Endothelial cell of umbilical vein (primary cell): ENCODE measurements around the gene STRN3. TPM values are rescaled to one million over a fixed set of nuclear protein-coding genes. Genes with fewer than 3 reads are reported as not detected.

Source experiments
- BruUV-seq: library from RNA; stranded (reverse); fragments of 400-500 nt; replicated peaks from 2 replicates; lab custom pipeline; 2021; lab: Mats Ljungman, UMichigan
- CTCF ChIA-PET: fragments of 300-600, 350-600 bp; sonication (Branson Sonifier 250); formaldehyde crosslinking; loops from one replicate; lab custom pipeline; 2021; ENCODE audit warnings: antibody characterized with exemption, inconsistent platforms; lab: Charles Lee
- POLR2A ChIA-PET: fragments of 300-600, 350-600 bp; sonication (Branson Sonifier 250); formaldehyde crosslinking; loops from one replicate; lab custom pipeline; 2021; ENCODE audit warnings: antibody characterized with exemption, inconsistent platforms; lab: Charles Lee
- DNase-seq: peaks from one replicate; pipeline ENCODE4 v3.0.0-alpha.2; 2011; ENCODE audit warnings: low read depth, low spot score
- FAIRE-seq: peaks from 2 replicates; lab custom pipeline; 2011; peaks lifted over from hg19 to GRCh38; lab: Jason Lieb, UNC
- H2AFZ ChIP-seq: 2 replicates; pipeline ENCODE4 v1.6.0; 2012; ENCODE audit warnings: low read depth, low read length, control low read depth, inconsistent platforms
- H3K27ac ChIP-seq: 2 replicates; pipeline ENCODE4 v1.5.1; 2011; ENCODE audit warnings: low read depth, mild to moderate bottlenecking, control low read depth, low read length, moderate library complexity; ENCODE audit not compliant: insufficient read depth
- H3K27me3 ChIP-seq, 2 experiments: 2 replicates each; pipeline versions ENCODE4 v1.6.0 to v1.6.1; 2011; ENCODE audit warnings: low read length in 2 of 2, mixed read lengths in 1 of 2; ENCODE audit not compliant: control insufficient read depth in 2 of 2, insufficient read depth in 2 of 2
- H3K36me3 ChIP-seq, 2 experiments: 2 replicates in 1 of 2; 3 replicates in 1 of 2; pipeline ENCODE4 v1.5.1; 2011; ENCODE audit warnings: low read length in 2 of 2, mild to moderate bottlenecking in 1 of 2, moderate library complexity in 1 of 2; ENCODE audit not compliant: control insufficient read depth in 2 of 2, insufficient read depth in 2 of 2; ENCODE audit errors: extremely low read depth in 1 of 2
- H3K4me1 ChIP-seq: 3 replicates; pipeline ENCODE4 v1.5.1; 2011; ENCODE audit warnings: mild to moderate bottlenecking, low read length; ENCODE audit not compliant: control insufficient read depth, insufficient read depth; ENCODE audit errors: extremely low read depth
- H3K4me2 ChIP-seq: 2 replicates; pipeline ENCODE4 v1.6.1; 2011; ENCODE audit warnings: low read length, control low read depth, mixed read lengths; ENCODE audit not compliant: insufficient read depth
- H3K4me3 ChIP-seq, 3 experiments: fragments of 200-600 bp in 1 of 3; sonication (generic), shearing (Covaris generic) in 1 of 3; replicated peaks in 1 of 3; 2 replicates each; pipeline ENCODE4 v1.5.1; 2011 to 2016; ENCODE audit warnings: control low read depth in 3 of 3, low read length in 3 of 3, mild to moderate bottlenecking in 2 of 3, inconsistent platforms in 1 of 3, low read depth in 1 of 3, moderate library complexity in 1 of 3; ENCODE audit not compliant: insufficient read depth in 1 of 3
- H3K79me2 ChIP-seq: 2 replicates; pipeline ENCODE4 v1.6.0; 2012; ENCODE audit warnings: low read length, inconsistent platforms; ENCODE audit not compliant: control insufficient read depth, insufficient read depth
- H3K9ac ChIP-seq: replicated peaks from 2 replicates; pipeline ENCODE3; 2011; ENCODE audit warnings: low read length, control low read depth; ENCODE audit not compliant: insufficient read depth; ENCODE audit errors: extremely low read depth
- H3K9me1 ChIP-seq: replicated peaks from 3 replicates; pipeline ENCODE4 v1.6.0; 2011; ENCODE audit warnings: mild to moderate bottlenecking, low read length; ENCODE audit not compliant: control insufficient read depth, insufficient read depth; ENCODE audit errors: extremely low read depth
- H3K9me3 ChIP-seq: replicated peaks from 2 replicates; pipeline ENCODE4 v1.5.1; 2012; ENCODE audit warnings: low read length, inconsistent platforms; ENCODE audit not compliant: control insufficient read depth, insufficient read depth
- H4K20me1 ChIP-seq: replicated peaks from 2 replicates; pipeline ENCODE3; 2011; ENCODE audit warnings: mild to moderate bottlenecking, low read length; ENCODE audit not compliant: control insufficient read depth, insufficient read depth; ENCODE audit errors: extremely low read depth
- EZH2 ChIP-seq: IDR thresholded peaks from 2 replicates; pipeline ENCODE4 v1.6.1; 2012; ENCODE audit warnings: borderline replicate concordance, low read depth, mild to moderate bottlenecking, moderate library complexity, low read length, inconsistent platforms; ENCODE audit not compliant: severe bottlenecking
- FOS ChIP-seq: IDR thresholded peaks from 2 replicates; pipeline ENCODE4 v1.6.1; 2011; ENCODE audit warnings: mild to moderate bottlenecking, low read length, moderate library complexity, borderline replicate concordance; ENCODE audit not compliant: insufficient read depth
- GATA2 ChIP-seq: IDR thresholded peaks from 2 replicates; pipeline ENCODE4 v1.7.0; 2011; ENCODE audit warnings: low read depth, mild to moderate bottlenecking, moderate library complexity, mixed read lengths, low read length; ENCODE audit not compliant: insufficient read length, insufficient read depth
- JUN ChIP-seq: IDR thresholded peaks from 2 replicates; pipeline ENCODE4 v1.6.1; 2011; ENCODE audit warnings: borderline replicate concordance, low read depth; ENCODE audit not compliant: insufficient read length, insufficient read depth
- MYC ChIP-seq: IDR thresholded peaks from one replicate; pipeline ENCODE4 v1.6.1; 2011; ENCODE audit warnings: mild to moderate bottlenecking, low read depth, low read length
- POLR2A ChIP-seq: IDR thresholded peaks from 2 replicates; pipeline ENCODE4 v1.6.1; 2012; ENCODE audit warnings: low read depth, mild to moderate bottlenecking, control low read depth, low read length
- POLR2AphosphoS5 ChIP-seq: IDR thresholded peaks from 2 replicates; pipeline ENCODE4 v1.6.1; 2012; ENCODE audit warnings: low read depth, mild to moderate bottlenecking, control low read depth, low read length, moderate library complexity; ENCODE audit not compliant: insufficient read depth
- dilution Hi-C: fragments of 300-500 bp; cut with MboI; formaldehyde crosslinking; loops from one replicate; pipeline ENCODE4 v1.15.0; 2019; ENCODE audit warnings: low sequenced_read_pairs; ENCODE audit not compliant: extremely low pct_ligation_motif_present
- intact Hi-C: fragments of 100-400 bp; cut with micrococcal nuclease; formaldehyde crosslinking; loops from one replicate; pipeline ENCODE4 v1.10.0; 2022
- polyA plus RNA-seq, 4 experiments: library from polyadenylated mRNA; depleted of rRNA in 3 of 4; stranded (reverse) in 3 of 4; unstranded in 1 of 4; fragments of >200 nt; gene quantifications; 2 replicates each; pipeline versions ENCODE4 v1.2.1 to v1.2.3, GENCODE V29; 2011 to 2012; ENCODE audit warnings: missing spikeins in 1 of 4
- total RNA-seq: library from RNA; stranded (reverse); gene quantifications from 2 replicates; pipeline ENCODE4 v1.2.3, GENCODE V29; 2021
- TF ChIP-seq, protein P1 (sequence below), 2 donors: IDR thresholded peaks; 1 replicate in 1 of 2; 2 replicates in 1 of 2; pipeline ENCODE4 v1.5.1; 2011; ENCODE audit warnings: low read length in 2 of 2, mild to moderate bottlenecking in 2 of 2, moderate library complexity in 2 of 2, control low read depth in 1 of 2, inconsistent platforms in 1 of 2, low read depth in 1 of 2; ENCODE audit not compliant: insufficient read depth in 1 of 2; ENCODE audit errors: extremely low read depth in 1 of 2
- TF ChIP-seq, protein P2 (sequence below): IDR thresholded peaks from 2 replicates; pipeline ENCODE4 v1.6.1; 2011; ENCODE audit not compliant: insufficient read depth, insufficient read length

The STRN3 gene
- total and polyA plus RNA-seq, 2 donors (not counting 3 experiments of a cell fraction or from before 2014, with no cell fraction given), result 8.4 to 35.1 TPM

DNA sequence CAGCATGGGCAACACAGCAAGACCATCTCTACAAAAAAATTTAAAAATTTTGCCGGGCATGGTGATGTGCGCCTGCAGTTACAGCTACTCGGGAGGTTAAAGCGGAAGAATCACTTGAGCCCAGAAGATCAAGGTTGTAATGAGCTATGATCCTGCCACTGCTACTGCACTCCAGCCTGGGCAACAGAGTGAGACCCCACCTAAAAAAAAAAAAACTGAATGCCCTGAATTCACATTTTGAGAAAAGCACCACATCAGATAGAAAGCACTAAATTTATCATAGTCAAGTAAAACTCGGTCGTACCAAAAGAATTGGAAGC is 24.9 kb downstream of the STRN3 start:
- BruUV-seq, result no TSS peak
- Histone ChIP-seq H3K36me3 (peaks cover 0 to 2% of the 10 kb centered on the region in 2 experiments), H2AFZ (no peak overlapping the region), H3K27ac (no peak overlapping the region), H3K79me2 (peaks cover 80% of the 10 kb centered on the region), H4K20me1 (peaks cover under 1% of the 10 kb centered on the region), H3K9me1 (peaks cover 2% of the 10 kb centered on the region), H3K4me2 (no peak overlapping the region), H3K4me3 (no peak overlapping the region), H3K9ac (no peak overlapping the region), H3K27me3 (no peaks in the 10 kb centered on the region), H3K4me1 (peaks cover 7% of the 10 kb centered on the region), H3K9me3 (no peaks in the 10 kb centered on the region)
- CTCF ChIA-PET, result interaction anchor here (0.7 to 1.3 kb wide), 2 partner anchors 12 to 19 kb away, joined by 3 read pairs; no protein-coding TSS in a partner anchor
- POLR2A ChIA-PET, result no interaction called here
- DNase-seq (no peak), FAIRE-seq (no peak)
- dilution Hi-C loops (no loop called here), intact Hi-C loops (no loop called here)
- no peak for TF ChIP-seq MYC
- TF ChIP-seq JUN, result no peak
- TF ChIP-seq, protein P1, sequence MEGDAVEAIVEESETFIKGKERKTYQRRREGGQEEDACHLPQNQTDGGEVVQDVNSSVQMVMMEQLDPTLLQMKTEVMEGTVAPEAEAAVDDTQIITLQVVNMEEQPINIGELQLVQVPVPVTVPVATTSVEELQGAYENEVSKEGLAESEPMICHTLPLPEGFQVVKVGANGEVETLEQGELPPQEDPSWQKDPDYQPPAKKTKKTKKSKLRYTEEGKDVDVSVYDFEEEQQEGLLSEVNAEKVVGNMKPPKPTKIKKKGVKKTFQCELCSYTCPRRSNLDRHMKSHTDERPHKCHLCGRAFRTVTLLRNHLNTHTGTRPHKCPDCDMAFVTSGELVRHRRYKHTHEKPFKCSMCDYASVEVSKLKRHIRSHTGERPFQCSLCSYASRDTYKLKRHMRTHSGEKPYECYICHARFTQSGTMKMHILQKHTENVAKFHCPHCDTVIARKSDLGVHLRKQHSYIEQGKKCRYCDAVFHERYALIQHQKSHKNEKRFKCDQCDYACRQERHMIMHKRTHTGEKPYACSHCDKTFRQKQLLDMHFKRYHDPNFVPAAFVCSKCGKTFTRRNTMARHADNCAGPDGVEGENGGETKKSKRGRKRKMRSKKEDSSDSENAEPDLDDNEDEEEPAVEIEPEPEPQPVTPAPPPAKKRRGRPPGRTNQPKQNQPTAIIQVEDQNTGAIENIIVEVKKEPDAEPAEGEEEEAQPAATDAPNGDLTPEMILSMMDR (IDR thresholded peaks at IDR 0.05; ENCODE audit: extremely low read depth in 1 of 2, insufficient read depth in 1 of 2, low read depth in 1 of 2, low read length in 2 of 2), result no peak
- TF ChIP-seq FOS, result no peak
- TF ChIP-seq GATA2, result no peak
- TF ChIP-seq, protein P2, sequence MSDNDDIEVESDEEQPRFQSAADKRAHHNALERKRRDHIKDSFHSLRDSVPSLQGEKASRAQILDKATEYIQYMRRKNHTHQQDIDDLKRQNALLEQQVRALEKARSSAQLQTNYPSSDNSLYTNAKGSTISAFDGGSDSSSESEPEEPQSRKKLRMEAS, result no peak
- no peak for TF ChIP-seq POLR2AphosphoS5
- no peak for TF ChIP-seq POLR2A
- no peak for TF ChIP-seq EZH2
